ENCODE measurements around the gene ADAMTSL1. TPM values are rescaled to one million over a fixed set of nuclear protein-coding genes. Genes with fewer than 3 reads are reported as not detected.

Gene ADAMTSL1
- total and polyA plus RNA-seq, 2 donors (not counting 3 experiments of a cell fraction or from before 2014, with no cell fraction given), result 15.0 to 18.4 TPM

- no peaks in the 10 kb centered on the region for H3K79me2 ChIP-seq (ENCODE audit: control insufficient read depth, insufficient read depth, low read length)
- H3K4me1 ChIP-seq (ENCODE audit: control insufficient read depth, extremely low read depth, insufficient read depth, low read length), result peaks cover 7% of the 10 kb centered on the region
- H3K9ac ChIP-seq (replicated peaks; ENCODE audit: extremely low read depth, insufficient read depth, low read length), result no peak overlapping the region
- H3K9me3 ChIP-seq (replicated peaks; ENCODE audit: control insufficient read depth, insufficient read depth, low read length), result no peaks in the 10 kb centered on the region
- H3K9me1 ChIP-seq (replicated peaks; ENCODE audit: control insufficient read depth, extremely low read depth, insufficient read depth, low read length), result no peaks in the 10 kb centered on the region
- no peak overlapping the region for H3K27ac ChIP-seq (ENCODE audit: insufficient read depth, low read depth, low read length)
- no peaks in the 10 kb centered on the region for H3K27me3 ChIP-seq (ENCODE audit: control insufficient read depth in 2 of 2, insufficient read depth in 2 of 2, low read length in 2 of 2)
- no peaks in the 10 kb centered on the region for H4K20me1 ChIP-seq (replicated peaks; ENCODE audit: control insufficient read depth, extremely low read depth, insufficient read depth, low read length)
- H2AFZ ChIP-seq (ENCODE audit: low read depth, low read length), result peak overlapping the region; percentile 33
- no peak for FAIRE-seq
- ChIA-PET POLR2A (no interaction called here), CTCF (interaction anchor here (0.8 to 1.6 kb wide), 3 partner anchors 9 to 193 kb away, joined by 3 to 5 read pairs (median 4); no protein-coding TSS in a partner anchor)
- BruUV-seq (replicated peaks), result no TSS peak
- intact Hi-C loops (cut with micrococcal nuclease), result no loop called here
- H3K36me3 ChIP-seq (ENCODE audit: control insufficient read depth in 2 of 2, extremely low read depth in 1 of 2, insufficient read depth in 2 of 2, low read length in 2 of 2), result no peaks in the 10 kb centered on the region
- H3K4me2 ChIP-seq (ENCODE audit: insufficient read depth, low read length), result no peak overlapping the region
- no peak for DNase-seq (ENCODE audit: low read depth, low spot score)
- dilution Hi-C loops (cut with MboI; ENCODE audit: extremely low pct_ligation_motif_present, low sequenced_read_pairs), result loop anchor here (25.0 kb wide), 1 partner anchor 185 kb away; no protein-coding TSS in a partner anchor
- TF ChIP-seq GATA2 (IDR thresholded peaks at IDR 0.05; ENCODE audit: insufficient read depth, insufficient read length, low read depth, low read length) (no peak), MYC (IDR thresholded peaks at IDR 0.05; ENCODE audit: low read depth, low read length) (no peak), MAX (IDR thresholded peaks at IDR 0.05; ENCODE audit: insufficient read depth, insufficient read length) (no peak), POLR2AphosphoS5 (IDR thresholded peaks at IDR 0.05; ENCODE audit: insufficient read depth, low read depth, low read length) (no peak)
- no peak overlapping the region for H3K4me3 ChIP-seq (replicated peaks in 1 of 3; ENCODE audit: insufficient read depth in 1 of 3, low read depth in 1 of 3, low read length in 3 of 3)
Observed at GRCh38 chr9:18447541-18447940, 26.4 kb upstream of the ADAMTSL1 start.

- Histone ChIP-seq H4K20me1 (replicated peaks; ENCODE audit: control insufficient read depth, extremely low read depth, insufficient read depth, low read length) (no peaks in the 10 kb centered on the region), H3K79me2 (ENCODE audit: control insufficient read depth, insufficient read depth, low read length) (no peaks in the 10 kb centered on the region), H3K4me1 (ENCODE audit: control insufficient read depth, extremely low read depth, insufficient read depth, low read length) (peaks cover 3% of the 10 kb centered on the region), H3K9me1 (replicated peaks; ENCODE audit: control insufficient read depth, extremely low read depth, insufficient read depth, low read length) (no peaks in the 10 kb centered on the region), H3K4me2 (ENCODE audit: insufficient read depth, low read length) (no peak overlapping the region), H3K9ac (replicated peaks; ENCODE audit: extremely low read depth, insufficient read depth, low read length) (no peak overlapping the region), H3K9me3 (replicated peaks; ENCODE audit: control insufficient read depth, insufficient read depth, low read length) (no peaks in the 10 kb centered on the region), H3K27me3 (ENCODE audit: control insufficient read depth in 2 of 2, insufficient read depth in 2 of 2, low read length in 2 of 2) (no peaks in the 10 kb centered on the region), H2AFZ (ENCODE audit: low read depth, low read length) (no peak overlapping the region), H3K27ac (ENCODE audit: insufficient read depth, low read depth, low read length) (no peak overlapping the region), H3K4me3 (replicated peaks in 1 of 3; ENCODE audit: insufficient read depth in 1 of 3, low read depth in 1 of 3, low read length in 3 of 3) (no peak overlapping the region), H3K36me3 (ENCODE audit: control insufficient read depth in 2 of 2, extremely low read depth in 1 of 2, insufficient read depth in 2 of 2, low read length in 2 of 2) (no peaks in the 10 kb centered on the region)
- dilution Hi-C loops (cut with MboI; ENCODE audit: extremely low pct_ligation_motif_present, low sequenced_read_pairs), result loop anchor here (25.0 kb wide), 1 partner anchor 186 kb away; no protein-coding TSS in a partner anchor
- TF ChIP-seq POLR2A (IDR thresholded peaks at IDR 0.05; ENCODE audit: low read depth, low read length), result no peak
- TF ChIP-seq MAX (IDR thresholded peaks at IDR 0.05; ENCODE audit: insufficient read depth, insufficient read length), result no peak
- TF ChIP-seq MYC (IDR thresholded peaks at IDR 0.05; ENCODE audit: low read depth, low read length), result no peak
- TF ChIP-seq EZH2 (IDR thresholded peaks at IDR 0.05; ENCODE audit: borderline replicate concordance, low read depth, low read length, severe bottlenecking), result no peak
- no peak for TF ChIP-seq CTCF (IDR thresholded peaks at IDR 0.05; ENCODE audit: extremely low read depth in 1 of 2, insufficient read depth in 1 of 2, low read depth in 1 of 2, low read length in 2 of 2)
- TF ChIP-seq FOS (IDR thresholded peaks at IDR 0.05; ENCODE audit: borderline replicate concordance, insufficient read depth, low read length), result no peak
- no peak for TF ChIP-seq JUN (IDR thresholded peaks at IDR 0.05; ENCODE audit: borderline replicate concordance, insufficient read depth, insufficient read length, low read depth)
- TF ChIP-seq GATA2 (IDR thresholded peaks at IDR 0.05; ENCODE audit: insufficient read depth, insufficient read length, low read depth, low read length), result no peak
- intact Hi-C loops (cut with micrococcal nuclease), result no loop called here
- no peak for DNase-seq (ENCODE audit: low read depth, low spot score)
- no TSS peak for BruUV-seq (replicated peaks)
- ChIA-PET CTCF (interaction anchor here (1.2 to 1.6 kb wide), 2 partner anchors 8 to 10 kb away, joined by 4 to 5 read pairs; no protein-coding TSS in a partner anchor), POLR2A (no interaction called here)
- FAIRE-seq, result no peak
Observed at GRCh38 chr9:18448101-18448500, 25.9 kb upstream of the ADAMTSL1 start.
